T-helper 9 cell (primary cell): ENCODE data around the gene GSTCD.

Experiments
- DNase-seq: peaks from one replicate; pipeline ENCODE4 v3.0.0-alpha.2; 2020

The GSTCD gene

DNA sequence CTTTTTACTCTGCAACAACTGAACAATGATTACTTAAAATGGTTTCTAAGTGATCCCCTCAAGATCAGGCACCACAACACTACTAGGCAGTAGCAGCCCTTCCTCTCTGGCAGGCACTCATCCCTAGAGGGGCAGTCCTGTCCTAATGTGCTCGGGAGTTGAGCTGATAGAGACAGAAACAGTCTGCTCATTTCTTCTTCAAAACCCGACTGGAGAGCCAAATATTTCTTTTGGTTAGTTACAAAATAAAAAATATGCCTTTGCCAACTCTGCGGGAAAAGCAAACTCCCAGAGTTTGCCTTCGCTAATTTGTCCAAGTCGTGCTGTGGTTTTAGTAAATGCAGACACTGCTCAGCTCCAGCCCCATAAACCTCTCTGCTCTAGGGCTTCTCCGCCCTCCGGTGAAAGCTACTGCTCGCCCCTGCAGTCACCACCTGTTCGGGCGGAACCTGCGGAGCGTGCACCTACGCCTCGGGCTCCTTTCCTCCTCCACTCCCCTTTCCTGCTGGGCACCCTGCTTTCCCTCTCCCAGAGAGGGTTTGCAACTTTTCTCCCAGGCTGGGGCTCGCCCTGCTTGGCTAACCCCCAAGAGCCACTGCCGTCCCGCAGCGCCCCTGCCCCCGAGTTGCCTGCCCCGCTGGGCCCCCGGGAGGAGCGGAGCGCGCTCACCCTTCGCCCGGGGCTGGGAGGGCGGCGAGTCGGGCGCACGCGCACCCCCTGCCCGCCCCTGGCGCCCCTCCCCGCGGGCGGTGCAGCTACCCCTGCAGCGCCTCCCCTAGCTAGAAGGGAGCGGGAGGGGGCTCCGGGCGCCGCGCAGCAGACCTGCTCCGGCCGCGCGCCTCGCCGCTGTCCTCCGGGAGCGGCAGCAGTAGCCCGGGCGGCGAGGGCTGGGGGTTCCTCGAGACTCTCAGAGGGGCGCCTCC lies 186.3 kb downstream of the GSTCD start, which contains the start of gene NPNT:
TSS of gene NPNT (plus strand) at position 812 of the 923 bp plus-strand sequence. CDS start 182 bp downstream, outside the sequence.
- DNase-seq: no peak

DNA sequence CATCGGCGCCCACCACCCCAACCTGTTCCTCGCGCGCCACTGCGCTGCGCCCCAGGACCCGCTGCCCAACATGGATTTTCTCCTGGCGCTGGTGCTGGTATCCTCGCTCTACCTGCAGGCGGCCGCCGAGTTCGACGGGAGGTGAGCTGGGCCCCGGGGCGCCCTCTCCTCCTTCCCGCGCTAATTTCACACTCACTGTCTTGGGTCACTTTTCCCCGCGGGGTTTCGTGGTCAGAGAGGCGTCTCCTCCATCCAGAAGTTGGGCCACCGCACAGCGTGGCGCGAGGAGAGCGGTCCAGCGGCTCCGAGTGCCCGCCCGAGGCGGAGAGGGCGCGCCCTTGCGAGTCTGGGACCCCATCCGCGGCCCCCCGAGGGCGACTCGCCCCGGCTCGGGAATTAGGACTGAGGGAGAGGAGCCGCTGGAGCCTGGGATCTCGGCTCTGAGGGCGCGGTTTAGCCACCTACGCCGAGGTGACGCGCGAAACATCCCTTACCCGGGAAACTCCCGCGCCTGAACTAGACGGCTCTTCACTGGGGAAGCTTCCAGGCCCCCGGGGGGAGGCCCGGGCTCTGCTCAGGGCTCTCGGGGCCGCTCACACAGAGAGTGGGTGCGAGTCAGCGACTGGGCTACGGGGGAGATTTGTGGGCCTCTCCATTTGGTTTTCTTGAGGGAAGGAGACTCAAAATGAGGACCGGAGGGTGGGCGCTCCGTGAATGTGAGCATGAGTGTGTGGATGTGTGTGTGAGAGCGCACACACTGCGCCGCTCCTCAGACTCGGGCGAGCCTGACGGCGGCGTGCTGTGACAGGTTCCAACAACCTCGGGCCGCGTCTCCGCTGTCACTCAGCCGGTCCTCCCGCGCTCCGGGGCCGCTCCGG lies 187.2 kb downstream of the GSTCD start:
- DNase-seq: no peak

GRCh38 chr4:105896461-105896942 lies 187.9 kb downstream of the GSTCD start:
- no peak for DNase-seq
